Measurements from ENCODE around the gene ERI3.

DNA sequence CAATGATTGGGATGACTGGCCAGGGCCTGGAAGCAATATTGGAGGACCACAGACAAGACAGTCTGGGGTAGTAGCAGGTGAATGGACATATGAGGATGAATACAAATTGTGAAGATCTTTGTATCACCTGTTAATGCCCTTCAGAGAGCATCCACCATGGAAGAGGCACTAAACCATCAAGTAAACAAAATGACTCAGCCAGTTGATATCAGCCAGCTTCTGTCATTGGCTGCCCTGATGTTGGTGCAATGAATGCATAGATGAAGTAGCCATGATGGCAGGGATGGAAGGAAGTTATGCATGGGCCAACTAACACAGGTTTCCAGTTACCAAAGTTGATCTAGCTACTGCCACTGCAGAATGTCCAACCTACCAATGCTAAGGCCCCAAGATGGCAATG lies 16.1 kb upstream of the ERI3 start:
- no peak for TF ChIP-seq NFXL1 (IDR thresholded peaks at IDR 0.05; ENCODE audit: borderline replicate concordance)
- TF ChIP-seq REST (IDR thresholded peaks at IDR 0.05; ENCODE audit: low read depth, low read length) = no peak
- TF ChIP-seq USF2 (IDR thresholded peaks at IDR 0.05; ENCODE audit: borderline replicate concordance, low read depth, low read length) = no peak
- TF ChIP-seq CBFB (IDR thresholded peaks at IDR 0.05; ENCODE audit: low read depth) = no peak
- no peak for TF ChIP-seq KAT2A (conservative IDR thresholded peaks at IDR 0.05; ENCODE audit: control insufficient read depth, low read depth, low read length)
- no peak for TF ChIP-seq CEBPZ (IDR thresholded peaks at IDR 0.05; ENCODE audit: low read depth, low read length)
- TF ChIP-seq, protein P1, sequence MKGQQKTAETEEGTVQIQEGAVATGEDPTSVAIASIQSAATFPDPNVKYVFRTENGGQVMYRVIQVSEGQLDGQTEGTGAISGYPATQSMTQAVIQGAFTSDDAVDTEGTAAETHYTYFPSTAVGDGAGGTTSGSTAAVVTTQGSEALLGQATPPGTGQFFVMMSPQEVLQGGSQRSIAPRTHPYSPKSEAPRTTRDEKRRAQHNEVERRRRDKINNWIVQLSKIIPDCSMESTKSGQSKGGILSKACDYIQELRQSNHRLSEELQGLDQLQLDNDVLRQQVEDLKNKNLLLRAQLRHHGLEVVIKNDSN (IDR thresholded peaks at IDR 0.05; ENCODE audit: borderline replicate concordance, extremely low read length, insufficient read depth, low read depth, low read length) = no peak
- no peak for TF ChIP-seq ASH2L (IDR thresholded peaks at IDR 0.05; ENCODE audit: borderline replicate concordance, low read depth)
- TF ChIP-seq CHD1 (IDR thresholded peaks at IDR 0.05; ENCODE audit: low read depth, low read length) = no peak
- TF ChIP-seq POLR2AphosphoS5 (IDR thresholded peaks at IDR 0.05; ENCODE audit: low read length) = no peak
- no peak for TF ChIP-seq EZH2 (IDR thresholded peaks at IDR 0.05; ENCODE audit: borderline replicate concordance, control insufficient read depth, low read depth, low read length)
- TF ChIP-seq ZNF384 (IDR thresholded peaks at IDR 0.05; ENCODE audit: borderline replicate concordance, low read depth, low read length) = no peak
- no peak for TF ChIP-seq ZNF274 (IDR thresholded peaks at IDR 0.05; ENCODE audit: insufficient read depth, insufficient read length)
- TF ChIP-seq HSF1 (IDR thresholded peaks at IDR 0.05; ENCODE audit: low read depth, low read length) = no peak

All from GM12878 (cell line).